HS-27A (cell line): Measurements from ENCODE around the gene ARHGAP33.
"Not testable (repeated sequence)": the region's sequence is repeated elsewhere in the genome, so short reads cannot be mapped to it uniquely, and the experiment has no call there.

Source experiments
- DNase-seq: peaks from one replicate; pipeline ENCODE4 v3.0.0-alpha.2; 2012; ENCODE audit warnings: low read depth, missing footprints

The ARHGAP33 gene

GRCh38 chr19:35795564-35795963, 20.2 kb downstream of the ARHGAP33 start:
- DNase-seq: not testable (repeated sequence)

- DNase-seq: no peak
These were observed 21.5 kb downstream of the ARHGAP33 start for GRCh38 chr19:35796645-35797542.

DNA sequence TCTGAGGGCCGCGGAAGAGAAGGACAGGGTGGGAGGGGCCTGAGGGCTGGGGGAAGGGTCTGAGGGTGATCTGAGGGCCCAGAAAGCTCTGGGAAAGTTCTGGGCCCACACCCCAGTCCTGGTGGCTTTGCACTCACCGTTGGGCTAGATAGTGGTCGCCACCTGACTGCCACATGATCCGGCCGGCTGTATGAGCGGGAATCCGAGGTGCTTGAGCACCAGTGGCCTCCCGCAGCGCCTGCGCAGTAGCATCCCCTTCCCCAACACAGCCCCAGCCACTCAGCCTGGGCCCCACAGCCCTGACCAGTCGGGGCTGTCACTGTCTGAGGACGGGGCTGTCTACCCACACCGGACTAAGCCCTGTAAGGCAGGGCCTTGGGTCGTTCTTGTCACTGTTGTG, 22.3 kb downstream of the ARHGAP33 start:
- no peak for DNase-seq

DNA sequence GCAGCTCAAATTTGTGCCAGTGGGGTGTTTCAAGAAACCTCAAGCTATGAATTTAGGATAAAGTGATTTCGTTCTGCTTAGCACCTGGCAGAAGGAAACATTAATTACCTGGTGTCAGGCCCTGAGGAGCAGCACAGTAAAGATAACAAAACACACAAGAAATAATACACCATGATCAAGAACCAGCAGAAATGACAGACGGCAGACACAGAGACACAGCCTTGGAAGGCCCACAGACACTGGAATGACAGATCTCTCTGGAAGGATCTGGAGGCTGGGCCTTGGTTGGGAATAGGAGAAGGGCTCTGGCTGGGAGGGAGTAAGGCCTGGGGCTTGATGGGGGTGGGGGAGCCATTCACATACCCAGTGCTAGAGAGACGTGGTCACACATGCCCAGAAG, 26.5 kb downstream of the ARHGAP33 start:
- DNase-seq: no peak

DNA sequence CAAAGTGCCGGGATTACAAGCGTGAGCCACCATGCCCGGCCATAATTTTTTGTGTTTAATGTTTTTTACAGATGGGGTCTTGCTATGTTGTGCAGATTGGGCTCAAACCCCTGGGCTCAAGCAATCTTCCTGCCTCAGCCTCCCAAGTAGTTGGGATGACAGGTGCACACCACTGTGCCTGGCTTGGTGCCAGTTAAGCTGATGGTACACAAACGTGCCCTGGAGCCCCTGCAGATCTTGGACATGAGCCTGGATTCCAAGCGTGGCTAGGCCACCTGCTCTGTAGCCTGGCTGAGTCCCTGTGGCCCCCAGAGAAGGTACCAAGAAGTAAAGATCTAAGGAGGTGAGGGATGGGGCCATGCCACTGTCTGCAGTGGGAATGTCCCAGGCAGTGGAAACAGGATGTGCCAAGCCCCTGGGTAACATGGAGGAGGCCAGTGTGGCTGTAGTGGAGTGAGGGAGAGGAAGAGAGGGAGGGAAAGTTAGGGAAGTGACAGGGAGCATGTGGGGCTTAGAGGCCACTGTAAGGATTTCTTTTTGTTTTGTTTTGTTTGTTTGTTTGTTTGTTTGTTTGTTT, 30.2 kb downstream of the ARHGAP33 start:
- no peak for DNase-seq

DNA sequence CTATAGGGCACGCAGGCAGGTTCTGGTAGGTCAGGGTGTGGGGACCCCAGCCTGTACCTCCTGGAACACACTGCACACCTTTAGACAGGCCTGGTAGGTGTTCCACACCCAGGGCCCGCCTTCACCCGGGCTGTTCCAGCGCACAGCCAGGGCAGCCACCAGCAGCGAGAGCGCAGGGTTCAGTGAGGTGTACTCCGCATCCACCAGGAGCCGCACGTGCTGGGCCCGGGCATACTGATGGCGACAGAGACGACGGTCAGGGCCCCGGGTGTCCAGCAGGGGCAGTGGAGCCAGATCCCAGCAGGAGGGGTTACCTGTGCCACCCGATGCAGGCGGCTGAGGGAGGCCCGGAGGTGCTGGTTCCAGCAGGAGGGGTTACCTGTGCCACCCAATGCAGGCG, 31.2 kb downstream of the ARHGAP33 start:
- no peak for DNase-seq

DNA sequence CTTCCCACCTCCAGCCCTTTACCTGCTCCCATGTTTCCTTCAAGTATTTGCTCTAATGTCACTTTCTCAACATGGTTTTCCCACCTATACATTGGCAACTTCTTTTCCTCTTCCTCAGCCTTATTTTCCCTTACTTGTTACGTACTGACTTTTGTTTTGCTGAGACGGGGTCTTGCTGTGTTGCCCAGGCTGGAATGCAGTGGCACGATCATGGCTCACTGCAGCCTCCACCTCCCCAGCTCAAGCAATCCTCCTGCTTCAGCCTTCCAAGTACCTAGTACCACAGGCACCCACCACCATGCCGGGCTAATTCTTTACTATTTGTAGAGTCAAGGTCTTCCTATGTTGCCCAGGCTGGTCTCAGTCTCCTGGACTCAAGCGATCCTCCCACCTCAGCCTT, 32.3 kb downstream of the ARHGAP33 start:
- DNase-seq: no peak

DNA sequence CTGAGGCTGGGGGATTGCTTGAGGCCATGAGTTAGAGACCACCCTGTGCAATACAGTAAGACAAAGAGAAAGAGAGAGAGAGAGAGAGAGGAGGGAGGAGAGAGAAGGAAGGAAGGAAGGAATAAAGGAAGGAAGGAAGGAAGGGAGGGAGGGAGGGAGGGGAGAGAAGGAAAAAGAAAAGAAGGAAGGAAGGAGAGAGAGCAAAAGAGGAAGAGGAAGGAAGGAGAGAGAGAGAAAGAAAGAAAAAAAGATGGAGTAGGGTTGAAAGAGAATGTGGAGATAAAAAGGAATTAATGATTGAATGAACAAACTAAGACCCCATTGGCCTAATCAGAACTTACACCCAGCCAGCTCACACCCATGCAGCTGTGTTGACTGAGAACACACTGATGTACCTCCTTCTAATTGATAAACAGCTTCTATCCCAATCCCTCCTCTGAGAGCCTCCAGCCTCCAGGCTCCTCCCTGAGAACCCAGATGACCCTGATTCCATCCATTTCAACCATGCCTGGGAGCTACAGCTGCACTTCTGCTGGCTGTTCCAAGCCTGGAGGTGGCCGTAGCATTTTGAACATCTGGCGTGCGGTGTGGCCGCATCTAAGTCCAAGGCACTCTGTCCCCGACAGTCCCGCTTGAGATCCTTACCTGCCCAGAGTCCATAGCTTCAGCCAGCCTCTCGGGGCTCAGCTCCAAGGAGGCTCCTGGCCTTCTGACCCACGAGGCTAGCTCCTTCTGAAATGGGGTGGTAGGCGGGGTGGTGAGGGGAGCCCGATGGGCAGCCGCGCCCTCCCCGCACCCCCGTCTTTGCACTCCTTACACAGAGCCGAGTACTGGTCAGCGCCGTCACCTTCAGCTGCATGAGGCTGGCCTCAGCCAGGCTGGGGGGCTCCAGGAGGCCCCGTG, 36.2 kb downstream of the ARHGAP33 start:
- no peak for DNase-seq

DNA sequence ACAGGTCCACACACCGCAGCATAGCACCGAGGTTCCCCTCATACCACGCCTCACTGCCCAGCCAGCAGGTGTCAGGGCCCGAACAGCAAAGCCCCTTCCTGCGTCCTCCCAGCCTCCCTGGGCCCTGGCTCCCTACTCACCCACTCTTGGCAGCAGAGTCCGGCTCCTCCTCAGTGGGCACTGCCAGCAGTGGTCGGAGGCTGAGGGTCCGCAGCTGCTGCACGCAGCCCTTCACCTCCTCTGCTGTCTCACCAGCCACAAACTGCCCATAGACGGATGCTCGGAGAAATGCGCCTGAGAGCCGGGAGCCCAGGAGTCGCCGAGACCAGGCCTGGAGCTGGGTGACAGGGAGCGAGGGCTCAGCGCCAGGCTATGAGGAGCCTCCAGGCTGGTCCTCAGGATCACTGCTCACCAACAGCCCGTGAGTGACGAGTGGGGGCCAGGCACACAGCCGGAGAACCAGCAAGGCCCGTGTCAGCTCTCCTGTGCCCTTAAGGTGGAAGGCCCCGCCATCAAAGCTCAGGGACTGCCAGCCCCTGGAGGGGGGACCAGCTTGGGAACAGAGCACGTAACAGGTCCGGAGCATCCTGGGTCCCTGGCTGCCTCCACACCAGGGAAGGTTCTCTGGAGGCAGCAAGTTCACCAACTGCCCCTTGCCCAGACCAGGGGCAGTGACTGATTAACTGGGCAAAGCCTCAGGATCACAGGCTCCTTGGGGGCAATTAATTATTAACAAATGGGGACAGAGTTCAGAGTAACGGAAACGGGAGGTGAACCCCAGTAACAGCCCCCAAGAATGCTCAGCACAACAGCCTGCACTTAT, 37.1 kb downstream of the ARHGAP33 start, which contains the start of gene PRODH2:
TSS of gene PRODH2 (minus strand) at position 626 of the 823 bp plus-strand sequence. CDS start at position 586, 40 bp downstream.
- DNase-seq: no peak

GRCh38 chr19:35813043-35813890, 37.9 kb downstream of the ARHGAP33 start:
- no peak for DNase-seq

DNA sequence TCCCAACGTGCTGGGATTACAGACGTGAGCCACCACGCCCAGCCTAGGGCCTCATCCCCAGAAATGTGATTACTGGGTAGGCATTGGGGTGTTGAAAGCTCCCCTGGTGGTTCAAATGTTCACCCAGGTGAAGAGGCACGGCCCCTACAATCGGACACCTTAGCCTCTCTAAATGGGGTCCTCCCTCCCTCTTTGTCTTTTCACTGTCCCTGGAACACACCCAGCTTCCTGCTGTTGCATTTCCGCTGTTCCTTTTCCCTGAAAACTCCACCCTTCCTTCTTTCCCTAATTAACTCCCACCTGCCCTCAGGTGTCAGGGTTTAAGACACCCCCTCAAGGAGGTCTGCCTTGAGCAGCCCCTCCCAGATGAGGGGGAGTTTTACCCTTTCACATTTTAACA, 40.9 kb downstream of the ARHGAP33 start:
- DNase-seq: no peak

GRCh38 chr19:35816846-35817245, 41.5 kb downstream of the ARHGAP33 start:
- no peak for DNase-seq

DNA sequence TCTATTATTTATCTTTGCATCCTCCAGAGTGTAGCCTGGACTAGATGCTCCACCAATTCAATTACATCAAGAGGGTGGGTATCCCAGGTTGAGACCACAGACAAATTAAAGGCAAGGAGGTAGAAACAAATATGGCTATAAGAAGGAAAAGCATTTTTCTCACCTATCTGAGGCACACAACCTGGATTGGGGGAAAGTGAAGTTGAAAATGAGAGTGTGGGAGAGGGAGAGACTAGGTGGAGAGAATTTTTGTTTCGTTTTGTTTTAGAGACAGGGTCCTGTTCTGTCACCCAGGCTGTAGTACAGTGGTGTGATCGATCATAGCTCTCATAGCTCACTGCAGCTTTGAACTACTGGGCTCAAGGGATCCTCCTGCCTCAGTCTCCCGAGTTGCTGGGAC, 43.1 kb downstream of the ARHGAP33 start:
- DNase-seq: no peak

DNA sequence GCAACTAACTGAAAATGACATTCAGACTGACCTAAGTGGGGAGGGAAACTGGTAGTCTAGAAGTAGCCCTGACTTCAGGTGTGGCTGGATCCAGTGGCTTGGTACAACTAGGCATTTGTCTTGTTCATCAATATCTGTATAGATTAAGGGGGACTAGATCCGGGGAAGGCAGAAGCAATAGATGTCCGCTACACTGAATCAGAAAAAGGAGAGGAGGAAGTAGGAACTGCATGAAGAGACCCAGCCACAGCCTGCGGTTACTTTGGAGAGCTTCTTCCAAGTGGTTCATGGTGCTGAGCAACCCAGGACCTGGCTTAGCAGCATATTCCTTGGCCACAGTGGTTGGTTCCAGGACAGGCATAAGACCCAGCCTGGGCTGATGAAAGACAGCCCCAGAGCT, 47.2 kb downstream of the ARHGAP33 start:
- DNase-seq: no peak

DNA sequence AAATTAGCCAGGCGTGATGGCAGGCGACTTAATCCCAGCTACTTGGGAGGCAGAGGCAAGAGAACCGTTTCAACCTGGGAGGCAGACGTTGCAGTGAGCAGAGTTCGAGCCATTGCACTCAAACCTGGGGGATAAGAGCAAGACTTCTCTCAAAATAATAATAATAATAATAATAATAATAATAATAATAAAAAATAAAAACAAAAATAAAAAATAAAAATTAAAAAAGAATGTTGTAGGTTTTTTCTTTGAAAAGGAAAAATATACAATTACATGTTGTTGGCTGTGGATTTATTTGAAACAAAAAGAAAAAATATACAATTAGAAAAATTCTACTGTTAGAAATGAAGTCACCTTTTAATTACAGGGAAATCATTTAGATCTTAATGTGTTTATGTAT, 48.8 kb downstream of the ARHGAP33 start:
- DNase-seq: no peak

- peak; percentile 41 for DNase-seq
These were observed 53.4 kb downstream of the ARHGAP33 start for GRCh38 chr19:35828692-35829301.

DNA sequence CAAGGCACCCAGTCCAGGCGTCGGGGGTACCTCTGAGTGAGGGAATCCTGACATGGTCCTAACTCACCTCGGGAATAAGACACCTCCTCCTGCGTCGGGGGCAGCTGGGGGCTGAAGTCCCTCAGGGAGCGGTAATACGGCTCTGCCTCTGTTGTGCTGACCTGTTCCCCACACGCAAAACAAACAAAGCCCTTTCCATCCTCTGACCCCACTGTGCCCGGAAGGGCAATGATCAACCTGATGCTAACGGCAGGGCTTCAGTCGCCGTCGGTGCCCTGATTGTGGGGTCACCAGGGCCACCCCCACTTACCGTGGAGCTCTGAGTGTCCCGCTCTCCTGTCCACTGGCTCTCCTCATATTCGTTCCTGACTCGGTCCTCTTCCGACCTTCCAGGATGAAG, 55.6 kb downstream of the ARHGAP33 start:
- no peak for DNase-seq

GRCh38 chr19:35832054-35832453, 56.7 kb downstream of the ARHGAP33 start:
- DNase-seq: no peak

GRCh38 chr19:35833972-35834371, 58.6 kb downstream of the ARHGAP33 start:
- DNase-seq: no peak

DNA sequence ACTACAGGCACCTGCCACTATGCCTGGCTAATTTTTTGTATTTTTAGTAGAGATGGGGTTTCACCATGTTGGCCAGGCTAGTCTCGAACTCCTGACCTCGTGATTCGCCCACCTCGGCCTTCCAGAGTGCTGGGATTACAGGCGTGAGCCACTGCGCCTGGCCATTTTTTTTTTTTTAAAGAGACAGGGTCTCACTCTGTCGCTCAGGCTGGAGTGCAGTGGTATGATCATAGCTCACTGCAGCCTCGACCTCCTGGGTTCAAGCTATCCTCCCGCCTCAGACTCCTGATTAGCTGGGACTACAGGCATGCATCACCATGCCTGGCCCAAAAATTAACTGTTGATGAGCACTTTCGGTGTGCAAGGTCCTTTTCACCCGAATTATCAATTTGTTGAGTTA, 60.7 kb downstream of the ARHGAP33 start:
- not testable (repeated sequence) for DNase-seq
